GM21360 (cell line): ENCODE measurements around the gene SLC39A13.

ENCODE experiments used
- ATAC-seq: cut with Tn5 transposase; IDR thresholded peaks from one replicate; pipeline ENCODE4 v1.9.1; 2021; ENCODE audit warnings: mild to moderate bottlenecking, moderate library complexity; ENCODE audit not compliant: unreplicated experiment

The SLC39A13 gene

DNA sequence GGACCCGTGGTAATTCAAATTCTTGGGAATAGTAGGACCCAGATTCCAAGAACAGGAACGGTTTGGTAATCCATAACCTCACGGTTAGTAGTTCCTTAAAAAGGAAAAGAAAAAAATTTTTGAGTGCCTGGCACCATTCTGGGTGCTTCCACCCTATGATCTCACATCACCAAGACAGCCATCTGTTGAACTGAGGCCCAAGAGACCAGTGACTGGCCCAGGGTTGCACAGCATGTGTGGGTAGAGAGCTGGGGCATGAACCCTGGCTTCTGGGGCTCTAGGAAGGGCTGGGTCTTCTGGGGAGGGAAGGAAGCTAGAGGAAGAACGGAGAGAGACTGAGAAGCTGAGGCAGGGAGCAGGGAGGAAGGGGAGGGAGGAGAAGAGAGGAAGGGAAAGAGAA lies 25.3 kb upstream of the SLC39A13 start:
- no peak for ATAC-seq

GRCh38 chr11:47384498-47384897 lies 23.9 kb upstream of the SLC39A13 start:
- no peak for ATAC-seq

- ATAC-seq: no peak
Measured at GRCh38 chr11:47387944-47388696, 20.3 kb upstream of the SLC39A13 start.

GRCh38 chr11:47388697-47389576 lies 19.5 kb upstream of the SLC39A13 start:
- no peak for ATAC-seq

DNA sequence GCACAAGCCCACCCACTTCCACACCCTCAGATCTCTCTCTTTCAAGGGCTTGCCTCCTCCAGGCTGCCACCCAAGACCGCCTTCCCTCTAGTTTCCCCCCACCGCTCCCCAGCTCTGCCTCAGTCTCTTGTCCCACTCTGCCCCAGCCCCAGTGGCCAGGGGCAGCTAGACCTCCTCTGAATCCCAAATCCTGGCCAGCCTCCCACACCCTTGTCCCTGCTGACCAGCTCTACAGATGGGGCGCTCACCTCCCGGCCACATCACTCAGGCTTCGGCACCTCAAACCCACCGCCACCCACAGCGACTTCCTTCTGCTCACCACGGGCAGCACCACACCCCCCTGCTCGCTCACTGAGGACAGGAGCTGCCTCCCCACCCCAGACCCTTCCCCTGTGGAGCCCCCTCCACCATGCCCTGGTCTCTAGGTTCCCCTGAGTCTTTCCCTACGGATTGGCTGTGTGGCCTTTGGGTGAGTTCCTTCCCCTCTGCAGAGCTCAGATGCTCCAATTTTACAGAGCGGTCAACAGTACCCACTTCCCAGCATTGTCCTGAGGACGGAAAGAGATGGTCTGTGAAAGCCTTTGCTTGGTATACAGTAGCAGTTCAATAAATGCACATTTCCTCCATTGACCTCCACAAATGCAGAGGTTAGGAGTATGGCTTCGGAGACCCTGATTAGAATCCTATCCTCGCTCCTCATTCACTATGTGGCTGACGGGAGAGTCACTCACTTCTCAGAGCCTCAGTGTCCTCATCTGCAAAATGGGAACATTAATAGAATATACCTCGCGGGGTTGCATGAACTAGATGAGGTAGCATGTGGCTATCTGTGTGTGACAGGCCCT lies 18.6 kb upstream of the SLC39A13 start:
- ATAC-seq: no peak

- ATAC-seq: no peak
Measured at GRCh38 chr11:47390422-47390760, 18.0 kb upstream of the SLC39A13 start.

- ATAC-seq: no peak
Measured at GRCh38 chr11:47391077-47391583, 17.3 kb upstream of the SLC39A13 start.

- no peak for ATAC-seq
Measured at GRCh38 chr11:47391711-47392432, 16.5 kb upstream of the SLC39A13 start.

DNA sequence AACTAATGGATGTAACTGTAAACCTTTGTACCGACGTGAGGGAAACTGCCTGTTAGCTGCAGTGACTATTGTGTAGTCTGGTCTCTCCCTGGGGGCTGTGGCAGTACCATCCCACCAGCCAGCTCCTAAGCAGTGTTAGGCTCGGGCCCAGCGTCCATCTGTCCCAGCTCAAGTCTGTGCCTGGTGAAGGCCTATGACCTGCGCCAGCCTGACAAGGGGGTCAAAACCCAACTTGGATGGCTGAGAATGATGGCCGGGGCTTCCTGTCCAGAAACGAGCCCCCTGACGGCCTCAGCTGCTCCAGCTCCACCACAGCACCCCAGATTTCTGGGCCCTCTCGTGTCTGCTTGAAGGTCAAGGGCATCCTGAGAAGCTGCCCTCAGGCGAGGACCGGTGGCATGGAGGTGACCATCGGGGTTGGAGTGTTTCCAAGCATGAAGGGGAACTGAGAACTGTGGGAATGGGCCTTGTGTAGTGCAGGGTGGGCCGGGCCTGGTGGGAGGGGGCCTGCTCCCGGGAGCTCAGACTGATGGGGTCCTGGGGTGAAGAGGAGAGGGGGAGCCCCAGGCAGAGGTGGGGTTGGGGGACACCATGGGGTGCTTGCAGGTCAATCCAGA lies 15.7 kb upstream of the SLC39A13 start:
- no peak for ATAC-seq

- no peak for ATAC-seq
Measured at GRCh38 chr11:47393163-47394049, 15.0 kb upstream of the SLC39A13 start.

DNA sequence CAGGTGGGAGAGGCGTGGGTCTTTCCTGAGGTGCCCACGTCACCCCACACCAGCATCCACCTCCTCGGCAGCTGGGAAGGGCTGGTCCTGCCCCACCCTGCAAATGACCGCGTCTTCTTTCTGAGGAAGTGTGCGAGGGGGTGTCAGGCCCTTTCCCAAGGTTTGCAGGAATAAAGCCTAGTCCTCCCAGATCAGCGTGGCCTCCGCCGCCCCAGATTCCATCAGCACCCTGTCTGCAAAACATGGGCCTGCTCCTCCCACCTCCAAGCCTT lies 14.4 kb upstream of the SLC39A13 start:
- no peak for ATAC-seq

DNA sequence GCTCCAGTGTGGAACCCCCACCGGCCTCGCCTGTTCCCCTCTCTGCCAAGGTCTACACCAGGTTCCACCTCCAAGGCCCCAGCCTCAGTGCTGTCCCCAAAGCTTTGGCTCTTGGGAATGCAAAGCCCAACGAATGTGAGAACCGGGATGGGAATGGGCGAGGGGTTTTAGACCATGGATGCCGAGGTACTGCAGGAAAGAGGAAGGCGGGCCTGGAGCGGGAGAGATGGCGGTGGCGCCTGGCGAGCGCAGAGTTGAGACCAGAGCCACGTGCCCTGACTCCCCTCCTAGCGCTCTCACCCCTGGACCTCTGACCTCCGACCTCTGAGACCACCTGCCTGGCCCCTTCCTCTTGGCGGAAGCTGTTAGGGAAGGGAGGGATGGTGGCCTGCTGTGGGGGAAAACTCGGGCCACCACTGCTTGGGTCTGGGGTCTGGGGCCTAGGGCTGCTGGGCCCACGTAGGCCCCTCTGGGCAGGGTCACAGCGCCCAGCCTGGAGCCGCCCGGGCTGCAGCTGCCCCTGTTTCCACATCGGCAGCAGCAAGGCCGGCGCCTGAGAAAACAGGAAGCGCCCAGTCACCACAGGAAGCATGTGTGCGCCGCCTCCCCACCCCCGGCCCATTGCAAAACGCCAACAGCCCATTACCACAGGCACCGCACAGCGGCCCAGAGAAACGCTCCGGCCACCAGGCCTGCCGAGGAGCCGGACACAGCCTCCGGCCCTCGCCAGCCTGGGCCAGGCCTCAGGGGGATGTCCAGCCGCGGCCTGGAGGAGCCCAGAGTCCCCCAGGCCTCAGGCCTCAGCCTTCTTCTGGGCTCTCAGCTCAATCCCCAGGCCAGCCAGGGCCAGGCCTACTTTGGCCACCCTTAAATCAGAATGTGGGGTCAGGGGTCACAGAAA lies 13.8 kb upstream of the SLC39A13 start:
- no peak for ATAC-seq

- no peak for ATAC-seq
Measured at GRCh38 chr11:47395223-47396048, 13.0 kb upstream of the SLC39A13 start.

GRCh38 chr11:47396049-47396320 lies 12.4 kb upstream of the SLC39A13 start:
- ATAC-seq: no peak

GRCh38 chr11:47398011-47398410 lies 10.4 kb upstream of the SLC39A13 start:
- ATAC-seq: no peak

DNA sequence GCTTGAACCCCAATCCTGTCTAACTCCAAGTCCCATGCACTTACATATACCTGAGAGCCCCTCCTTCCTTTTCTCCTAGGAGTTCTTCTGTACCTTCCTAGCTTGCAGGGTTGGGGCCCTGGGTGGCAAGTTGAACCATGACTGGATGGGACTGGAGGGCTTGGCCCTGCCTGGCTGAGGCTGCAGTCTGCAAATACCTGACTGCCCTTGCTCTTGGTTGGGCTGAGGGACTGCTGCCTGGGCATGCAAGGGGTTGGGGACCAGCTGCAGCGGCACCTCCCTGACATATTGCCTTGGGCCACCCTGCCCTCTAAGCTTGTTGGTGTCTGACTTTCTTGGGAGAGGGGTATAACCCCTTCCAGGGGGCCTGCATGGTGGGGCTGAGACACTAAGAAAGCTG lies 9.8 kb upstream of the SLC39A13 start:
- ATAC-seq: no peak

- ATAC-seq: peak; percentile 41
Measured at GRCh38 chr11:47399860-47400767, 8.3 kb upstream of the SLC39A13 start.
